Measurements from ENCODE around the gene RTN4R.

- no peak for TF ChIP-seq CTCF (IDR thresholded peaks at IDR 0.05)
- TF ChIP-seq POLR2A (IDR thresholded peaks at IDR 0.05) = no peak
Observed at GRCh38 chr22:20221421-20222340, 46.4 kb downstream of the RTN4R start.

Measured in testis (tissue), 2 donors.